Aorta (tissue), 5 donors: ENCODE results near the gene TOX2. TPM values are rescaled to one million over a fixed set of nuclear protein-coding genes. Genes with fewer than 3 reads are reported as not detected.

Experiments used
- ATAC-seq: fragments of 200-7000 bp; cut with Tn5 transposase; one replicate; pipeline ENCODE4 v1.9.1; 2022; ENCODE audit warnings: moderate library complexity; ENCODE audit not compliant: low FRiP score
- DNase-seq, 2 donors: peaks; one replicate each; pipeline ENCODE4 v3.0.0-alpha.2; 2020
- H3K27ac ChIP-seq, 2 donors: one replicate each; pipeline ENCODE4 v1.5.1; 2013; ENCODE audit warnings: low read length in 2 of 2, mild to moderate bottlenecking in 2 of 2, moderate library complexity in 2 of 2, control low read depth in 1 of 2, inconsistent platforms in 1 of 2, low read depth in 1 of 2
- H3K27me3 ChIP-seq, 2 donors: one replicate each; pipeline ENCODE4 v1.6.1; 2013; ENCODE audit warnings: control low read depth in 1 of 2, low read length in 1 of 2, mild to moderate bottlenecking in 1 of 2, moderate library complexity in 1 of 2; ENCODE audit not compliant: insufficient read depth in 2 of 2, control insufficient read depth in 1 of 2
- H3K36me3 ChIP-seq, 2 donors: one replicate each; pipeline ENCODE4 v1.6.1; 2013; ENCODE audit warnings: control low read depth in 1 of 2, low read length in 1 of 2, mild to moderate bottlenecking in 1 of 2; ENCODE audit not compliant: insufficient read depth in 2 of 2, control insufficient read depth in 1 of 2
- H3K4me1 ChIP-seq, 2 donors: one replicate each; pipeline ENCODE4 v1.6.1; 2013; ENCODE audit warnings: low read length in 2 of 2, control low read depth in 1 of 2, mild to moderate bottlenecking in 1 of 2, moderate library complexity in 1 of 2; ENCODE audit not compliant: insufficient read depth in 2 of 2, control insufficient read depth in 1 of 2
- H3K4me3 ChIP-seq, 2 donors: one replicate each; pipeline ENCODE4 v1.5.1; 2013; ENCODE audit warnings: low read length in 2 of 2, control low read depth in 1 of 2, mild to moderate bottlenecking in 1 of 2
- H3K9me3 ChIP-seq: one replicate; pipeline ENCODE4 v1.6.1; 2013; ENCODE audit warnings: mild to moderate bottlenecking, low read length; ENCODE audit not compliant: control insufficient read depth
- WGBS, 2 donors: extraction: QIAGEN DNeasy Blood & Tissue Kit; methylation state at CpG; one replicate each; pipeline ENCODE4 v1.1.7; 2013; 5-methylcytosine and 5-hydroxymethylcytosine counted together
- intact Hi-C, 2 donors: fragments of 100-400 bp; cut with DNase I; formaldehyde crosslinking; loops; one replicate each; pipeline versions ENCODE4 v1.14.2 to v1.15.0; 2022
- polyA plus RNA-seq, 2 donors: library from polyadenylated mRNA; stranded (reverse); fragments of 200-250 nt; gene quantifications; one replicate each; pipeline ENCODE4 v1.2.3, GENCODE V29; 2013
- total RNA-seq, 2 donors: library from RNA; stranded (reverse); fragmentation: NEBNext Ultra II Directional; extraction: Animal tissue kit (Norgen Biotek cat#: 25700); gene quantifications; one replicate each; pipeline ENCODE4 v1.2.1, GENCODE V29; 2021
- donor health status: healthy with polysubstance abuse.
- donor health status: Bipolar disorder and iron deficiency.
- donor health status: DM: no; HTN: no; CAD: no.
- donor health status: DM: no; HTN: no; CAD: no.
- donor health status: DM: yes; HTN: yes; CAD: no.

The TOX2 gene
- total and polyA plus RNA-seq, 4 donors = 1.1 to 17.2 (median 9.4) TPM

DNA sequence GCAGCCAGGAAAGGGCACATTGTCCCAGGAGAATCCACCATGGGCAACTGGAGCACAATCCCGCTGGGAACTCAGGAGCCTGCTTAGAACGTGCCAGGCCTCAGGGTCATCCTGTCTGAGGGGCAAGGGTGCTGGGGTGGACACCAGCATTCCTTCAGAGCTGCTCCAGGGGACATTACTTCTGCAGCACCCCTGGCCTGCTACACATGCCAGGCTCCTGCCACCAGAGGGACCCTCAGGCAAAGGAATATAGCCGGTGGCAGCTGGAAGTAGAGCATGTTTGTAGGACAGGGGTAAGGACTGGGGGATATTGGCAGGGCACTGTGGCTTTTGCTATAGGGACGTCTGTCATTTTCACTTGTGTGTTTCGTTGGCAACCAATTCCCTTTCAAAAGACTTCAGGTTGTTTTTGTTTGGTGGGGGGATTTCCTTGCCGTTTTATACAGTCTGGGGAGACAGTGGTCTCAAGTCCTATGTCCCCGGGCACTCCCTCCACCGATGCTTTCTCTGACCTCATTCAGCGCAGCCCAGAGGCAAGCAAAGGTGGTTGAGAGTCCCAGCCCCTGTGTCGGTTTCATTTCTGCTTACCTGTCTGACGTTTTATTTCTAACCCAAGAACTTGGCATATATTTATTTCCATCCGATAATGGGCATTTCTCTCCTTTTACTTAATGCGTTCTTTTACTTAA, 141.5 kb downstream of the TOX2 start:
- Histone ChIP-seq H3K27ac (no peak overlapping the region), H3K9me3 (peaks cover 4% of the 10 kb centered on the region), H3K4me1 (no peaks in the 10 kb centered on the region), H3K36me3 (peaks cover 2 to 5% of the 10 kb centered on the region in 2 donors), H3K4me3 (no peak overlapping the region), H3K27me3 (no peaks in the 10 kb centered on the region)
- intact Hi-C loops = no loop called here
- ATAC-seq (no peak), DNase-seq (peak in 1 of 2 donors; percentile 46)
- whole genome bisulfite sequencing, 2 donors = 75 to 77% methylated on average over 13 of the region's 13 CpGs

GRCh38 chr20:44057698-44058675, 143.3 kb downstream of the TOX2 start:
- H3K4me3 ChIP-seq = no peak overlapping the region
- no peaks in the 10 kb centered on the region for H3K4me1 ChIP-seq
- H3K27me3 ChIP-seq = no peaks in the 10 kb centered on the region
- peaks cover 2 to 5% of the 10 kb centered on the region in 2 donors for H3K36me3 ChIP-seq
- DNase-seq (peak in 1 of 2 donors; percentile 18), ATAC-seq (no peak)
- H3K9me3 ChIP-seq = peaks cover 4% of the 10 kb centered on the region
- 54 to 67% methylated on average over 5 of the region's 5 CpGs for WGBS, 2 donors
- H3K27ac ChIP-seq = no peak overlapping the region
- intact Hi-C loops = no loop called here

DNA sequence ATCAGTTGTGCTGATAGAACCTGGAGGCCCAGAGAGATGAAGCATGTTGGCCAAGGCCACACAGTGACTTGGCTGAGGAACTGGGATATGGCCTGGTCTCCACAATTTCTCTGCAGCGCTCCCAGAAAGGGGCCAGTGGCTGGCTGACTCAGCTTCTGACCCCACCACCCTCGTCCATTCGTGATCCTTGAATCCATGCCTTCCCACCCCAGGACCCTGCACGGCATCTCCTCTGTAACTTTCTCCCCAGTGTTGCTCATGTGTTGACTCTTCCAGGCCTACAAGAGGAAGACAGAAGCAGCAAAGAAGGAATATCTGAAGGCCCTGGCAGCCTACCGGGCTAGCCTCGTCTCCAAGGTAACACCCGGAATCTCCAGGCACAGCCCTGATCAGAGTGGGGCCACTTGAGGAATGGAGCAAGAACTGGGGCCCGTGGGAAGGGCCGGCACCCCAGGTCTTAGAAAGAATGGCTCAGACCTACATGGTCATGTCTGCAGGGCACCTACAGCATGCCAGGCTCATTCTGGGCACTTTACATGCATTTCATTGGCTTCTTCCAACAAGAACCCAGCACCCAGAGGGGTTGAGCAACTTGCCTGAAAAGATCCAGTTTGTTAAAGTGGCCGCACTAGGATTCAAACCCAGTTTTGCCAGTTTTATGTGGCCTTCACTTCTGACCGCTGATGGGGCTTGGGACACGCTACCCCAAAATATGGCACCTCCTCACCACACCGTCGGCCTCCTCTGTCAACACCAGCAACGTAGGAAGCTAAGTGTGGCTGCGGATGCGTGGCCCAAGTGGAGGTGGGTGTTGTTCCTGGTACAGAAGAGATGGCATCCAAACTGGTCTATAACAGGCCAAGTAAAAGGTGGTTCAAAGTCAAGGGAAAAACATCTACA, 150.1 kb downstream of the TOX2 start:
- H3K36me3 ChIP-seq = no peaks in the 10 kb centered on the region
- H3K4me3 ChIP-seq = no peak overlapping the region
- no peak overlapping the region for H3K27ac ChIP-seq
- DNase-seq (no peak), ATAC-seq (no peak)
- no peaks in the 10 kb centered on the region for H3K9me3 ChIP-seq
- no peaks in the 10 kb centered on the region for H3K27me3 ChIP-seq
- 90 to 93% methylated on average over 17 of the region's 17 CpGs for WGBS, 2 donors
- H3K4me1 ChIP-seq = no peaks in the 10 kb centered on the region
- intact Hi-C loops = loop anchor here in 1 of 2 donors (5.0 kb wide), 1 partner anchor 47 kb away; no protein-coding TSS in a partner anchor

GRCh38 chr20:44065401-44066340, 151.0 kb downstream of the TOX2 start:
- DNase-seq = no peak
- 93 to 95% methylated on average over 20 of the region's 20 CpGs for WGBS, 2 donors
- no peak for ATAC-seq

GRCh38 chr20:44066645-44067606, 152.3 kb downstream of the TOX2 start:
- H3K27ac ChIP-seq = no peak overlapping the region
- WGBS, 2 donors = 88 to 90% methylated on average over 15 of the region's 15 CpGs
- no peak overlapping the region for H3K4me3 ChIP-seq
- no peaks in the 10 kb centered on the region for H3K27me3 ChIP-seq
- H3K36me3 ChIP-seq = no peaks in the 10 kb centered on the region
- ATAC-seq (peak; percentile 16), DNase-seq (no peak)
- no peaks in the 10 kb centered on the region for H3K9me3 ChIP-seq
- H3K4me1 ChIP-seq = no peaks in the 10 kb centered on the region
- intact Hi-C loops = loop anchor here in 1 of 2 donors (5.0 kb wide), 1 partner anchor 50 kb away; no protein-coding TSS in a partner anchor

More at GRCh38 chr20:44065401-44066340, 151.0 kb downstream of the TOX2 start:
- intact Hi-C loops = loop anchor here in 1 of 2 donors (5.0 kb wide), 1 partner anchor 48 kb away; no protein-coding TSS in a partner anchor
- H3K4me3 ChIP-seq = no peak overlapping the region
- no peaks in the 10 kb centered on the region for H3K27me3 ChIP-seq
- no peaks in the 10 kb centered on the region for H3K36me3 ChIP-seq
- no peaks in the 10 kb centered on the region for H3K4me1 ChIP-seq
- no peak overlapping the region for H3K27ac ChIP-seq
- H3K9me3 ChIP-seq = no peaks in the 10 kb centered on the region

DNA sequence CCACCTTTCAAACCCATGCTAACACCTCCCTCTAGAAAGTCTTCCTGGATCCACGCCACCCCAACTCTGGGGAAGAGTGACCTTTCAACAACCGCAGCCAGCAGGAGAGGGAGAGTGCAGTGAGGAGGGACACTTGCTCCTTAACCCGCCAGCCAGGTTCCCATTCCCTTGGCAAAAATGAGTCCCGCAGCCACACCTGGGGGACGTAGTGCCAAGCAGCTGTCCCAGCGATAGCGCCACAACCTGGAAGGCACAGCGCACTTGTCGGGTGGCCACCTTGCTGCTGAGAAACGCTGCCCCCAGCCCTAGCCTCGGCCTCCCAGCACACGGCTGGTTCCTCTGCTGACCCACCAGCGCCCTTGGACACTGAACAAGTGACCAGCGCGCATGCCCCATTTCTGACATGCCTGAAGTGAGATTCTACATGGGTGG, 153.0 kb downstream of the TOX2 start:
- DNase-seq = peak in 1 of 2 donors; percentile 46
- 95 to 96% methylated on average over 15 of the region's 15 CpGs for WGBS, 2 donors
- no peak for ATAC-seq
- intact Hi-C loops = loop anchor here in 1 of 2 donors (5.0 kb wide), 1 partner anchor 50 kb away; no protein-coding TSS in a partner anchor
- Histone ChIP-seq H3K27me3 (no peaks in the 10 kb centered on the region), H3K4me3 (no peak overlapping the region), H3K4me1 (no peaks in the 10 kb centered on the region), H3K27ac (no peak overlapping the region), H3K36me3 (no peaks in the 10 kb centered on the region), H3K9me3 (no peaks in the 10 kb centered on the region)
